ENCODE measurements around the gene DPCD. TPM values are rescaled to one million over a fixed set of nuclear protein-coding genes. Genes with fewer than 3 reads are reported as not detected.

DPCD gene
- total and polyA plus RNA-seq, 2 donors (not counting 1 experiment from before 2014, with no cell fraction given) = 23.9 to 40.5 TPM

- TF ChIP-seq CTCF (conservative IDR thresholded peaks at IDR 0.05 in 1 of 2, IDR thresholded peaks at IDR 0.05 in 1 of 2; ENCODE audit: low read depth in 1 of 2, low read length in 2 of 2) = no peak
- TF ChIP-seq EZH2 (IDR thresholded peaks at IDR 0.05; ENCODE audit: low read length, missing control alignments) = no peak
- no peak overlapping the region for H3K4me2 ChIP-seq (ENCODE audit: extremely low read depth, insufficient read depth, low read length)
- H3K27ac ChIP-seq (ENCODE audit: insufficient read depth, low read length) = no peak overlapping the region
- no peaks in the 10 kb centered on the region for H4K20me1 ChIP-seq (ENCODE audit: control insufficient read depth, extremely low read depth, insufficient read depth, low read length)
- H3K4me1 ChIP-seq (ENCODE audit: control insufficient read depth, extremely low read depth, insufficient read depth, low read length) = peaks cover 3% of the 10 kb centered on the region
- H3K4me3 ChIP-seq (replicated peaks in 1 of 4; ENCODE audit: control extremely low read depth in 1 of 4, insufficient read depth in 1 of 4, low read depth in 3 of 4, low read length in 4 of 4) = no peak overlapping the region
- H3K27me3 ChIP-seq (ENCODE audit: control insufficient read depth, insufficient read depth, low read length) = no peaks in the 10 kb centered on the region
- H3K79me2 ChIP-seq (ENCODE audit: control insufficient read depth, insufficient read depth, low read length) = no peaks in the 10 kb centered on the region
- no peak overlapping the region for H3K9ac ChIP-seq (ENCODE audit: insufficient read depth, low read length)
- peaks cover 11% of the 10 kb centered on the region for H3K36me3 ChIP-seq (ENCODE audit: control insufficient read depth, insufficient read depth, low read length)
- H3K9me3 ChIP-seq (ENCODE audit: control insufficient read depth, insufficient read depth, low read depth, low read length) = no peaks in the 10 kb centered on the region
- DNase-seq (ENCODE audit: low read depth in 2 of 2) = no peak
- no peak overlapping the region for H2AFZ ChIP-seq (ENCODE audit: low read length)
Measured at GRCh38 chr10:101613646-101614045, 25.5 kb downstream of the DPCD start.

GRCh38 chr10:101614663-101615524 is 26.8 kb downstream of the DPCD start:
- Histone ChIP-seq H2AFZ (ENCODE audit: low read length) (no peak overlapping the region), H3K4me2 (ENCODE audit: extremely low read depth, insufficient read depth, low read length) (no peak overlapping the region), H3K9ac (ENCODE audit: insufficient read depth, low read length) (no peak overlapping the region), H3K4me1 (ENCODE audit: control insufficient read depth, extremely low read depth, insufficient read depth, low read length) (peaks cover 3% of the 10 kb centered on the region), H3K27ac (ENCODE audit: insufficient read depth, low read length) (no peak overlapping the region), H3K4me3 (replicated peaks in 1 of 4; ENCODE audit: control extremely low read depth in 1 of 4, insufficient read depth in 1 of 4, low read depth in 3 of 4, low read length in 4 of 4) (no peak overlapping the region), H3K9me3 (ENCODE audit: control insufficient read depth, insufficient read depth, low read depth, low read length) (no peaks in the 10 kb centered on the region), H3K27me3 (ENCODE audit: control insufficient read depth, insufficient read depth, low read length) (no peaks in the 10 kb centered on the region), H4K20me1 (ENCODE audit: control insufficient read depth, extremely low read depth, insufficient read depth, low read length) (no peaks in the 10 kb centered on the region), H3K79me2 (ENCODE audit: control insufficient read depth, insufficient read depth, low read length) (no peaks in the 10 kb centered on the region), H3K36me3 (ENCODE audit: control insufficient read depth, insufficient read depth, low read length) (peaks cover 12% of the 10 kb centered on the region)
- DNase-seq (ENCODE audit: low read depth in 2 of 2) = no peak
- TF ChIP-seq EZH2 (IDR thresholded peaks at IDR 0.05; ENCODE audit: low read length, missing control alignments) (no peak), CTCF (conservative IDR thresholded peaks at IDR 0.05 in 1 of 2, IDR thresholded peaks at IDR 0.05 in 1 of 2; ENCODE audit: low read depth in 1 of 2, low read length in 2 of 2) (no peak)

- no peaks in the 10 kb centered on the region for H3K27me3 ChIP-seq (ENCODE audit: control insufficient read depth, insufficient read depth, low read length)
- no peak overlapping the region for H2AFZ ChIP-seq (ENCODE audit: low read length)
- peaks cover 10% of the 10 kb centered on the region for H3K36me3 ChIP-seq (ENCODE audit: control insufficient read depth, insufficient read depth, low read length)
- no peak overlapping the region for H3K9ac ChIP-seq (ENCODE audit: insufficient read depth, low read length)
- H3K4me1 ChIP-seq (ENCODE audit: control insufficient read depth, extremely low read depth, insufficient read depth, low read length) = peaks cover 3% of the 10 kb centered on the region
- TF ChIP-seq EZH2 (IDR thresholded peaks at IDR 0.05; ENCODE audit: low read length, missing control alignments) (no peak), CTCF (conservative IDR thresholded peaks at IDR 0.05 in 1 of 2, IDR thresholded peaks at IDR 0.05 in 1 of 2; ENCODE audit: low read depth in 1 of 2, low read length in 2 of 2) (no peak)
- no peak overlapping the region for H3K4me2 ChIP-seq (ENCODE audit: extremely low read depth, insufficient read depth, low read length)
- no peaks in the 10 kb centered on the region for H4K20me1 ChIP-seq (ENCODE audit: control insufficient read depth, extremely low read depth, insufficient read depth, low read length)
- H3K27ac ChIP-seq (ENCODE audit: insufficient read depth, low read length) = no peak overlapping the region
- no peak for DNase-seq (ENCODE audit: low read depth in 2 of 2)
- no peaks in the 10 kb centered on the region for H3K79me2 ChIP-seq (ENCODE audit: control insufficient read depth, insufficient read depth, low read length)
- H3K9me3 ChIP-seq (ENCODE audit: control insufficient read depth, insufficient read depth, low read depth, low read length) = no peaks in the 10 kb centered on the region
- no peak overlapping the region for H3K4me3 ChIP-seq (replicated peaks in 1 of 4; ENCODE audit: control extremely low read depth in 1 of 4, insufficient read depth in 1 of 4, low read depth in 3 of 4, low read length in 4 of 4)
Measured at GRCh38 chr10:101615525-101616116, 27.5 kb downstream of the DPCD start.

Measured in fibroblast of lung (primary cell).